SK-N-SH (cell line): ENCODE results near the gene ADCYAP1R1. TPM values are rescaled to one million over a fixed set of nuclear protein-coding genes. Genes with fewer than 3 reads are reported as not detected.

ENCODE experiments used
- CTCF ChIA-PET: fragments of 300-600, 350-600 bp; formaldehyde crosslinking; extraction: SDS; loops from one replicate; lab custom pipeline; 2021; lab: Yijun Ruan, JAX
- POLR2A ChIA-PET: fragments of 350-600 bp; sonication (Branson Sonifier 250); formaldehyde crosslinking; extraction: SDS; loops from one replicate; lab custom pipeline; 2020; ENCODE audit warnings: antibody characterized with exemption, inconsistent platforms; lab: Yijun Ruan, JAX
- DNase-seq: peaks from one replicate; pipeline ENCODE4 v3.0.0; 2012
- H2AFZ ChIP-seq: fragments of 200-600 bp; sonication (generic); 2 replicates; pipeline ENCODE4 v1.8.1; 2016; ENCODE audit warnings: antibody characterized with exemption, mild to moderate bottlenecking, low read depth
- H3F3A ChIP-seq: fragments of 200-600 bp; sonication (generic); replicated peaks from 2 replicates; pipeline ENCODE3; 2016; ENCODE audit warnings: antibody characterized with exemption, mild to moderate bottlenecking; ENCODE audit not compliant: insufficient read depth
- H3K27ac ChIP-seq, 2 experiments: fragments of 200-500 bp in 1 of 2; fragments of 200-600 bp in 1 of 2; sonication (Bioruptor generic) in 1 of 2; sonication (generic), shearing (Covaris generic) in 1 of 2; 2 replicates each; pipeline versions ENCODE4 v1.5.1 to v1.6.1; 2014 to 2016; ENCODE audit warnings: low read depth in 2 of 2, inconsistent platforms in 1 of 2, low read length in 1 of 2, mild to moderate bottlenecking in 1 of 2, mixed read lengths in 1 of 2
- H3K27me3 ChIP-seq: fragments of 200-600 bp; sonication (generic), shearing (Covaris generic); 2 replicates; pipeline ENCODE4 v1.6.1; 2016; ENCODE audit warnings: mixed run types; ENCODE audit not compliant: insufficient read depth
- H3K36me3 ChIP-seq, 2 experiments: fragments of 200-500 bp in 1 of 2; fragments of 200-600 bp in 1 of 2; sonication (Bioruptor generic) in 1 of 2; sonication (generic) in 1 of 2; replicated peaks in 1 of 2; 2 replicates each; pipeline versions ENCODE3 to v1.5.1; 2014 to 2016; ENCODE audit warnings: low read length in 1 of 2, mild to moderate bottlenecking in 1 of 2; ENCODE audit not compliant: insufficient read depth in 2 of 2, control insufficient read depth in 1 of 2
- H3K4me1 ChIP-seq, 2 experiments: fragments of 200-500 bp in 1 of 2; fragments of 200-600 bp in 1 of 2; sonication (Bioruptor generic) in 1 of 2; sonication (generic), shearing (Covaris generic) in 1 of 2; 2 replicates each; pipeline versions ENCODE4 v1.5.1 to v1.6.1; 2014 to 2016; ENCODE audit warnings: low read depth in 1 of 2, low read length in 1 of 2, mixed run types in 1 of 2; ENCODE audit not compliant: insufficient read depth in 2 of 2, control insufficient read depth in 1 of 2
- H3K4me2 ChIP-seq: fragments of 200-600 bp; sonication (generic), shearing (Covaris generic); 2 replicates; pipeline ENCODE4 v1.6.1; 2017; ENCODE audit warnings: mixed run types
- H3K4me3 ChIP-seq, 2 experiments: fragments of 200-500 bp in 1 of 2; fragments of 200-600 bp in 1 of 2; sonication (Bioruptor generic) in 1 of 2; sonication (generic), shearing (Covaris generic) in 1 of 2; 2 replicates each; pipeline versions ENCODE4 v1.5.1 to v1.8.1; 2014 to 2016; ENCODE audit warnings: low read depth in 2 of 2, inconsistent platforms in 1 of 2, low read length in 1 of 2, mild to moderate bottlenecking in 1 of 2, mixed read lengths in 1 of 2, moderate library complexity in 1 of 2
- H3K79me2 ChIP-seq: fragments of 200-600 bp; sonication (generic); 2 replicates; pipeline ENCODE4 v1.8.1; 2017; ENCODE audit warnings: mild to moderate bottlenecking; ENCODE audit not compliant: insufficient read depth
- H3K9ac ChIP-seq: fragments of 200-600 bp; sonication (generic); 2 replicates; pipeline ENCODE4 v1.6.1; 2017; ENCODE audit warnings: mixed run types
- H3K9me2 ChIP-seq: fragments of 200-600 bp; sonication (generic); 2 replicates; pipeline ENCODE4 v1.6.1; 2017; ENCODE audit warnings: mixed run types
- H3K9me3 ChIP-seq: fragments of 200-600 bp; sonication (generic); 2 replicates; pipeline ENCODE4 v1.6.1; 2017; ENCODE audit warnings: mixed run types, mild to moderate bottlenecking, moderate library complexity
- H4K20me1 ChIP-seq: fragments of 200-600 bp; sonication (generic); 2 replicates; pipeline ENCODE4 v1.6.1; 2017; ENCODE audit warnings: mild to moderate bottlenecking, mixed run types; ENCODE audit not compliant: insufficient read depth
- EP300 ChIP-seq, 2 experiments: IDR thresholded peaks; 2 replicates each; pipeline versions ENCODE4 v1.4.0 to v1.6.1; 2012; ENCODE audit warnings: borderline replicate concordance in 1 of 2, low read depth in 1 of 2, low read length in 1 of 2
- EZH2phosphoT487 ChIP-seq: fragments of 200-600 bp; sonication (generic); IDR thresholded peaks from 2 replicates; pipeline ENCODE4 v1.6.1; 2017; ENCODE audit warnings: low read depth, mixed run types, mild to moderate bottlenecking, antibody characterized with exemption, moderate library complexity, borderline replicate concordance
- FOXJ3 ChIP-seq: sonication (generic); formaldehyde crosslinking; IDR thresholded peaks from 2 replicates; pipeline ENCODE4 v1.5.1; 2020; ENCODE audit warnings: mild to moderate bottlenecking, missing genetic modification reagents
- GABPA ChIP-seq: IDR thresholded peaks from 2 replicates; pipeline ENCODE4 v1.4.0; 2012; ENCODE audit warnings: low read depth, mild to moderate bottlenecking
- JUND ChIP-seq: IDR thresholded peaks from 2 replicates; pipeline ENCODE4 v1.4.0; 2012
- MAX ChIP-seq: IDR thresholded peaks from 2 replicates; pipeline ENCODE4 v1.4.0; 2012; ENCODE audit warnings: low read depth
- NRF1 ChIP-seq: IDR thresholded peaks from 2 replicates; pipeline ENCODE4 v1.6.1; 2012; ENCODE audit warnings: low read depth, mild to moderate bottlenecking, low read length
- PBX3 ChIP-seq: IDR thresholded peaks from 2 replicates; pipeline ENCODE4; 2012
- RAD21 ChIP-seq: IDR thresholded peaks from 2 replicates; pipeline ENCODE4 v1.6.1; 2012; ENCODE audit warnings: mild to moderate bottlenecking, low read length
- RFX5 ChIP-seq: IDR thresholded peaks from 2 replicates; pipeline ENCODE4 v1.6.1; 2012; ENCODE audit warnings: mild to moderate bottlenecking, improper control_type of control experiment, low read length
- RXRA ChIP-seq: IDR thresholded peaks from 2 replicates; pipeline ENCODE4 v1.4.0; 2012; ENCODE audit warnings: low read depth, mild to moderate bottlenecking, borderline replicate concordance
- SIN3A ChIP-seq: IDR thresholded peaks from 2 replicates; pipeline ENCODE4 v1.6.1; 2012; ENCODE audit warnings: low read depth, mild to moderate bottlenecking, low read length, moderate library complexity, borderline replicate concordance
- SMC3 ChIP-seq: IDR thresholded peaks from 2 replicates; pipeline ENCODE4 v1.6.1; 2012; ENCODE audit warnings: low read depth, low read length, improper control_type of control experiment
- TEAD4 ChIP-seq: IDR thresholded peaks from 2 replicates; pipeline ENCODE4 v1.4.0; 2012; ENCODE audit warnings: mild to moderate bottlenecking, borderline replicate concordance; ENCODE audit not compliant: insufficient read depth
- YY1 ChIP-seq: IDR thresholded peaks from 2 replicates; pipeline ENCODE4 v1.4.0; 2012; ENCODE audit warnings: low read depth, mild to moderate bottlenecking
- ZBTB33 ChIP-seq: IDR thresholded peaks from 2 replicates; pipeline ENCODE4 v1.4.0; 2012; ENCODE audit warnings: low read depth, borderline replicate concordance
- WGBS: methylation state at CpG from one replicate; pipeline ENCODE4 v1.1.6; 2017; ENCODE audit warnings: low lambda C conversion rate; 5-methylcytosine and 5-hydroxymethylcytosine counted together
- polyA plus RNA-seq, 3 experiments: library from polyadenylated mRNA; depleted of rRNA; stranded (reverse); fragments of >200 nt; gene quantifications; 2 replicates each; pipeline ENCODE4 v1.2.3, GENCODE V29; 2012
- TF ChIP-seq, protein P1 (sequence below): IDR thresholded peaks from 2 replicates; pipeline ENCODE4 v1.4.0; 2012; ENCODE audit warnings: low read depth, borderline replicate concordance
- TF ChIP-seq, protein P2 (sequence below): fragments of 200-600 bp; sonication (generic); IDR thresholded peaks from 2 replicates; pipeline ENCODE4 v1.6.1; 2017; ENCODE audit warnings: antibody characterized with exemption, mild to moderate bottlenecking, moderate library complexity

Gene ADCYAP1R1
- polyA plus RNA-seq, 1 of the 3 experiments (the other 2 are of a cell fraction): 0.08 TPM

GRCh38 chr7:31020161-31020560, 31.9 kb upstream of the ADCYAP1R1 start:
- TF ChIP-seq RAD21 (no peak), MAX (no peak), RFX5 (no peak), RXRA (no peak), SIN3A (no peak), GABPA (no peak), JUND (no peak), EZH2phosphoT487 (no peak), TEAD4 (no peak), EP300 (IDR thresholded peaks at IDR 0.05; ENCODE audit: borderline replicate concordance in 1 of 2, low read depth in 1 of 2, low read length in 1 of 2) (no peak)
- TF ChIP-seq, protein P1, sequence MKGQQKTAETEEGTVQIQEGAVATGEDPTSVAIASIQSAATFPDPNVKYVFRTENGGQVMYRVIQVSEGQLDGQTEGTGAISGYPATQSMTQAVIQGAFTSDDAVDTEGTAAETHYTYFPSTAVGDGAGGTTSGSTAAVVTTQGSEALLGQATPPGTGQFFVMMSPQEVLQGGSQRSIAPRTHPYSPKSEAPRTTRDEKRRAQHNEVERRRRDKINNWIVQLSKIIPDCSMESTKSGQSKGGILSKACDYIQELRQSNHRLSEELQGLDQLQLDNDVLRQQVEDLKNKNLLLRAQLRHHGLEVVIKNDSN: no peak
- H3K9me3 ChIP-seq: no peaks in the 10 kb centered on the region
- peaks cover 12% of the 10 kb centered on the region; the same call in 1 of the 2 replicates for H3K27me3 ChIP-seq
- H3K36me3 ChIP-seq: no peaks in the 10 kb centered on the region
- no peak overlapping the region for H3K4me3 ChIP-seq
- H3K9me2 ChIP-seq: no peaks in the 10 kb centered on the region
- ChIA-PET POLR2A (interaction anchor here (0.7 kb wide), 1 partner anchor 31 kb away, joined by 3 read pairs; no protein-coding TSS in a partner anchor), CTCF (interaction anchor here (0.6 to 6.6 kb wide), 4 partner anchors 22 to 114 kb away, joined by 3 to 44 read pairs (median 6); no protein-coding TSS in a partner anchor)
- no peaks in the 10 kb centered on the region; a peak in 1 of 4 replicates for H3K4me1 ChIP-seq
- H3K27ac ChIP-seq: no peak overlapping the region
- no peak overlapping the region for H3K9ac ChIP-seq
- H4K20me1 ChIP-seq: no peaks in the 10 kb centered on the region
- no peaks in the 10 kb centered on the region for H3F3A ChIP-seq
- H3K4me2 ChIP-seq: no peak overlapping the region; the same call in 1 of the 2 replicates
- WGBS: 40% methylated on average over 3 of the region's 3 CpGs
- DNase-seq: no peak
- H2AFZ ChIP-seq: no peak overlapping the region
- H3K79me2 ChIP-seq: no peaks in the 10 kb centered on the region

- Histone ChIP-seq H3K4me1 (no peaks in the 10 kb centered on the region; a peak in 1 of 4 replicates), H3K27ac (no peak overlapping the region), H2AFZ (no peak overlapping the region), H3F3A (no peaks in the 10 kb centered on the region), H3K9ac (no peak overlapping the region), H3K4me2 (no peak overlapping the region; the same call in 1 of the 2 replicates), H3K79me2 (no peaks in the 10 kb centered on the region), H3K9me3 (no peaks in the 10 kb centered on the region), H3K27me3 (peaks cover 7% of the 10 kb centered on the region; the same call in 1 of the 2 replicates), H4K20me1 (no peaks in the 10 kb centered on the region), H3K36me3 (no peaks in the 10 kb centered on the region), H3K9me2 (no peaks in the 10 kb centered on the region), H3K4me3 (no peak overlapping the region)
- ChIA-PET POLR2A (no interaction called here), CTCF (interaction anchor here (0.6 to 6.6 kb wide), 6 partner anchors 9 to 114 kb away, joined by 3 to 44 read pairs (median 3); no protein-coding TSS in a partner anchor)
- WGBS: 8% methylated on average over 3 of the region's 3 CpGs
- no peak for DNase-seq
- TF ChIP-seq, protein P1: no peak
- TF ChIP-seq SIN3A: no peak
- TF ChIP-seq, protein P2, sequence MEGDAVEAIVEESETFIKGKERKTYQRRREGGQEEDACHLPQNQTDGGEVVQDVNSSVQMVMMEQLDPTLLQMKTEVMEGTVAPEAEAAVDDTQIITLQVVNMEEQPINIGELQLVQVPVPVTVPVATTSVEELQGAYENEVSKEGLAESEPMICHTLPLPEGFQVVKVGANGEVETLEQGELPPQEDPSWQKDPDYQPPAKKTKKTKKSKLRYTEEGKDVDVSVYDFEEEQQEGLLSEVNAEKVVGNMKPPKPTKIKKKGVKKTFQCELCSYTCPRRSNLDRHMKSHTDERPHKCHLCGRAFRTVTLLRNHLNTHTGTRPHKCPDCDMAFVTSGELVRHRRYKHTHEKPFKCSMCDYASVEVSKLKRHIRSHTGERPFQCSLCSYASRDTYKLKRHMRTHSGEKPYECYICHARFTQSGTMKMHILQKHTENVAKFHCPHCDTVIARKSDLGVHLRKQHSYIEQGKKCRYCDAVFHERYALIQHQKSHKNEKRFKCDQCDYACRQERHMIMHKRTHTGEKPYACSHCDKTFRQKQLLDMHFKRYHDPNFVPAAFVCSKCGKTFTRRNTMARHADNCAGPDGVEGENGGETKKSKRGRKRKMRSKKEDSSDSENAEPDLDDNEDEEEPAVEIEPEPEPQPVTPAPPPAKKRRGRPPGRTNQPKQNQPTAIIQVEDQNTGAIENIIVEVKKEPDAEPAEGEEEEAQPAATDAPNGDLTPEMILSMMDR: no peak
- no peak for TF ChIP-seq ZBTB33
- no peak for TF ChIP-seq EP300 (IDR thresholded peaks at IDR 0.05; ENCODE audit: borderline replicate concordance in 1 of 2, low read depth in 1 of 2, low read length in 1 of 2)
- no peak for TF ChIP-seq SMC3
- no peak for TF ChIP-seq EZH2phosphoT487
- no peak for TF ChIP-seq TEAD4
- TF ChIP-seq JUND: no peak
- no peak for TF ChIP-seq PBX3
- TF ChIP-seq FOXJ3: no peak
- no peak for TF ChIP-seq NRF1
- no peak for TF ChIP-seq YY1
These were observed 31.5 kb upstream of the ADCYAP1R1 start for GRCh38 chr7:31020652-31021051.
